ENCODE measurements around the gene PLXNC1.

PLXNC1 gene

GRCh38 chr12:94200695-94201094, 52.3 kb downstream of the PLXNC1 start:
- H3K4me3 ChIP-seq (replicated peaks in 1 of 2; ENCODE audit: low read depth in 2 of 2, low read length in 2 of 2): no peak overlapping the region
- no peak for DNase-seq (ENCODE audit: low read depth in 2 of 2)
- TF ChIP-seq CTCF (IDR thresholded peaks at IDR 0.05; ENCODE audit: low read depth, low read length): no peak

GRCh38 chr12:94202245-94203180, 54.1 kb downstream of the PLXNC1 start:
- no peak for TF ChIP-seq CTCF (IDR thresholded peaks at IDR 0.05; ENCODE audit: low read depth, low read length)
- DNase-seq (ENCODE audit: low read depth in 2 of 2): no peak

GRCh38 chr12:94203181-94203546, 54.8 kb downstream of the PLXNC1 start:
- DNase-seq (ENCODE audit: low read depth in 2 of 2): no peak
- TF ChIP-seq CTCF (IDR thresholded peaks at IDR 0.05; ENCODE audit: low read depth, low read length): no peak
- H3K4me3 ChIP-seq (replicated peaks in 1 of 2; ENCODE audit: low read depth in 2 of 2, low read length in 2 of 2): no peak overlapping the region

More at GRCh38 chr12:94202245-94203180, 54.1 kb downstream of the PLXNC1 start:
- H3K4me3 ChIP-seq (replicated peaks in 1 of 2; ENCODE audit: low read depth in 2 of 2, low read length in 2 of 2): no peak overlapping the region

- no peak for DNase-seq (ENCODE audit: low read depth in 2 of 2)
- TF ChIP-seq CTCF (IDR thresholded peaks at IDR 0.05; ENCODE audit: low read depth, low read length): no peak
These were observed 55.4 kb downstream of the PLXNC1 start for GRCh38 chr12:94203796-94204195.

GRCh38 chr12:94204499-94205247, 56.3 kb downstream of the PLXNC1 start:
- no peak overlapping the region for H3K4me3 ChIP-seq (replicated peaks in 1 of 2; ENCODE audit: low read depth in 2 of 2, low read length in 2 of 2)
- TF ChIP-seq CTCF (IDR thresholded peaks at IDR 0.05; ENCODE audit: low read depth, low read length): no peak
- no peak for DNase-seq (ENCODE audit: low read depth in 2 of 2)

More at GRCh38 chr12:94203796-94204195, 55.4 kb downstream of the PLXNC1 start:
- no peak overlapping the region for H3K4me3 ChIP-seq (replicated peaks in 1 of 2; ENCODE audit: low read depth in 2 of 2, low read length in 2 of 2)

- no peak for TF ChIP-seq CTCF (IDR thresholded peaks at IDR 0.05; ENCODE audit: low read depth, low read length)
- H3K4me3 ChIP-seq (replicated peaks in 1 of 2; ENCODE audit: low read depth in 2 of 2, low read length in 2 of 2): no peak overlapping the region
- DNase-seq (ENCODE audit: low read depth in 2 of 2): no peak
These were observed 57.4 kb downstream of the PLXNC1 start for GRCh38 chr12:94205822-94206221.
